HG03460 (cell line): Measurements from ENCODE around the gene TMOD2.
A peak's percentile ranks its signal among the peaks of the same experiment; 100 is the strongest.

Source experiments
- ATAC-seq: cut with Tn5 transposase; IDR thresholded peaks from one replicate; pipeline ENCODE4 v1.9.1; 2021; ENCODE audit not compliant: unreplicated experiment

The TMOD2 gene

GRCh38 chr15:51750792-51751696 is at the start of gene TMOD2:
TMOD2 (plus strand) TSS chr15:51751597; CDS start chr15:51766442, 14,845 bp downstream.
- ATAC-seq, result peak; percentile 62

GRCh38 chr15:51702710-51703109 is 48.7 kb upstream of the TMOD2 start:
- ATAC-seq, result no peak

GRCh38 chr15:51706291-51706690 is 45.1 kb upstream of the TMOD2 start:
- ATAC-seq, result no peak

DNA sequence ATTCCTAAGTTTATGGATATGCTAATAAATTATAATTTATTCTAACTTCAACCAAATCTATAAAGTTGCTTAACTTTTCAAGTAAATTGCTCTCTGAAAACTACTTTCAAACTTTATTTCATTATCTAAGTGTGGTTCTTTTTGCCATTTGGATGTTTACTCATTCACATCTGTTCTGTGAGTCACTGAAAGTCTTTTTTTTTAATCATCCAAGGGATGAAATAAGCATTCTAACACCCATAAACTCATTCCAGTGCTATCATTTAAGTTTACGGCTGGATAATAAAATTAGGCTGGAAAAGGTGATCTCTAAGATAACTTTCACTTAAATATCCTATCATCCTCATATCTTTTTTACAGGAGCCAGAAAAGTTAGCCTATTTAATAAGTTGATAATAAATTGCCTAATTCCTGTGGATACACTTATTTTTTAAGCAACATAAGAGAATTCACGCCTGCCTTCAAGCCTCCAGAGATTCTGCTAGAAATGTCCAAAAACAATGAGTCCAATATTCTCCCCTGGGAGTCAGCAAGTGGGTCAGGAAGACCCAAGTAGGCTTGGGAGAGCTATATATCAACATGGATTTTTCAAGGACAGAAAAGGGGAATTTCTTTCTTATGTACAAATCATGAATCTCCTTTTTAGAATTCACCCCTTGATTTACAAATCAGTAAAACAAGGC is 44.3 kb upstream of the TMOD2 start:
- ATAC-seq, result no peak

GRCh38 chr15:51708013-51708412 is 43.4 kb upstream of the TMOD2 start:
- ATAC-seq, result no peak

GRCh38 chr15:51709031-51709430 is 42.4 kb upstream of the TMOD2 start:
- no peak for ATAC-seq

DNA sequence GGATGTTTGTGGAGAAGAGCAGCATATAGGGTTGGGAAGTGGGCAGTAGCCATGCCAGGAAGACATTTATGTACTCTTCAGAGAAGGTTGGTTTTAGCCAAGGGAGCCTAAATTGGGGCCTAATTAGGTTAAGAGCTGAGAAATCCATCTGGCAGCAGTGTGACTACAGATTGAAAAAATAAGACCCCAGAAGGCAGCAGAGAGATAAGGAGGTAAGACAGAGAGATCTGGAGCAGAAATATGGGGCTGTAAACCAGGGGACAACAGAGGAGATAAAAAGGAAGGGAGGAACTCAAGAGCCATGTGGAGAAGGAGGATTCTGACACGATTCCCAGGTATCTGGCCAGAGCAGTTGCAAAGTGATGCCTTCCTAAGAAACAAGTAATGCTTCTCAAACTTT is 37.2 kb upstream of the TMOD2 start:
- ATAC-seq, result no peak

DNA sequence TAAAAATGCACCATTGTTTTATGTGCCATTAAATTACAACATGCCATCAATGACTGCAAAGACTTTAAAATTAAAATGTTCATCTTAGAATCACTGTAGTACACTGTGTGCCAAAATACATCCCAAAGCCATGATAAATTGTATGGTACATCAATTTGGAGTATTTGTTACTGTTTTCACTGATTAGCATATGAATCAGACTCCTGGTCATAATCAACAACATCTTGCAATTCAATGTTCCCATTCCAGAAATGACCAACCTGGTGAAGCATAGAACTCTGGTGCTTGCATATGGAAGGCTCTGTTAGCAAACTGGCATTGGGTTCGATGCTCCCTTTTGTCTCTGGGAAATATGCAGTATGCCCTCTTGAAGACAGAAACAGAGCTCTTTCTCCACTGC is 36.5 kb upstream of the TMOD2 start:
- no peak for ATAC-seq

GRCh38 chr15:51718219-51718618 is 33.2 kb upstream of the TMOD2 start:
- ATAC-seq, result no peak

GRCh38 chr15:51718746-51719145 is 32.7 kb upstream of the TMOD2 start:
- ATAC-seq, result no peak

GRCh38 chr15:51720201-51720995 is 31.0 kb upstream of the TMOD2 start:
- ATAC-seq, result no peak

DNA sequence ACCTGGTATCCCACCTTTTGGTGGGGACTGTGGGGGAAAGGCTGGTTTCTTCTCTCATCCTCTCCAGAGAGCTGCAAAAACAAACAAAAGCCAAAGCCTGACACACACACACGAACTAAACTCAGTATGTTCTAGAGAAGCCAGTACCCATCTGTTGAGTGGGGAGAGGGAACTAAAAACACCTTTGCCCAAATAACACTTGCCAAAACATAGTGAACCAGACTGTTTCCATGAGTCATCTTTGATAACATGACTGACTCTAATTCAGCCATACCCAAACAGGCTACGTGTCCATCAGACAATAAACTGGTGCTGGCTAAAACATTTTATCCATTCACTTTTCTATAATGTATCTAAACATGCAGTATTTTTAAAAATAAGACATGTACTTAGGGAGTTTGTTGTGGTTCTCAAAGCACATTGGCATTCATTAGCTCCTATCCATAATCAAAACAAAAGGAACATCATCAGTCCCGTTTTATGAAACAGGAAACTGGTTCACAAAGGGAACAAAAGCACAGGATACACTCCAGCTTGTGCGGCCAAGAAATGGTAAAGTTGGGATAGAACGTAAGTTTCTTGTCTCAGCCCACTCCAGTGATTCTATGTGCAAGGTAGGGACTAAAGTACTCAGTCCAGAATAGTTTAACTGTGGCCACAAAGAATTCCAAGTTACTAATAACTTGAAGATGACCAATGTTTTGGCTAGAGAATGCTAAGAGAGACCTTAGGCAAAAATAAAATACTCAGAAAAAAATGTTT is 30.0 kb upstream of the TMOD2 start:
- ATAC-seq, result no peak

- ATAC-seq, result no peak
These were observed 27.2 kb upstream of the TMOD2 start for GRCh38 chr15:51724199-51724598.

GRCh38 chr15:51724673-51725072 is 26.7 kb upstream of the TMOD2 start:
- no peak for ATAC-seq

DNA sequence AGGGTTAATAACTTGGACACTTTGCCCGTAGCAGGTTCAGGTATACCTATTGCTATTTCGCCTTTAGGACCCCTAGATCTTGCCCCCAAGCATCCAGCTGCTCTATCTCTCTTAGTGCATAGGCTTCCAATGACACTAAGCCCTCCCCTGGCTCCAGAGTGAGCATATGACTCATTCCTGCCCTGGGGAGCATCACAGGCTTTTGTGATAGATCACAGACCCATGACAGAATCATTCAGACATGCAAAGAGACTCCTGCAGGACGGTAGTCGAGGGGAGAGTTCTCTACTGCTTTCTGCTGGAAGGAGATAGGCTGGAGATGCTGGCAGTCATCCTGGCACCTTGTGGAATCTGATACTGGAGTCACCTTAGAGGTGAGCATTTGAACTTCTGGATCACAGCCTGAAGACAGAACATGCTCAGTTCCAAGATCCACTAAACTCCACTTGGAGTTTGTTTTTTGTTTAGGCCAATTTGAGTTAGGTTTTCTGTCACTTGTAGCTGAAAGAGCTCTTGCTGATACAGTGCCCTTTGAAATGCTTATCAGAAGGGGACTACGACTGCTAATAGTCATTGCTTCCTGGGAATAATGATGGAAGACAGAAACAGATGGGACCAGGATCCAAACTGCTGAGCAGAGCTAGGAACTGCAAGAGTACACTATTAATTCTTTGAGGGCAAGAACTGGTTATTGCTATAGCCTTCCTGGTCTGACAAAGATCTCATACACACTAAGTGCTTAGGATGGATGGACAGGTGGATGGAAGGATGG is 24.9 kb upstream of the TMOD2 start:
- peak; percentile 77 for ATAC-seq

GRCh38 chr15:51727141-51727897 is 24.1 kb upstream of the TMOD2 start:
- peak; percentile 29 for ATAC-seq

DNA sequence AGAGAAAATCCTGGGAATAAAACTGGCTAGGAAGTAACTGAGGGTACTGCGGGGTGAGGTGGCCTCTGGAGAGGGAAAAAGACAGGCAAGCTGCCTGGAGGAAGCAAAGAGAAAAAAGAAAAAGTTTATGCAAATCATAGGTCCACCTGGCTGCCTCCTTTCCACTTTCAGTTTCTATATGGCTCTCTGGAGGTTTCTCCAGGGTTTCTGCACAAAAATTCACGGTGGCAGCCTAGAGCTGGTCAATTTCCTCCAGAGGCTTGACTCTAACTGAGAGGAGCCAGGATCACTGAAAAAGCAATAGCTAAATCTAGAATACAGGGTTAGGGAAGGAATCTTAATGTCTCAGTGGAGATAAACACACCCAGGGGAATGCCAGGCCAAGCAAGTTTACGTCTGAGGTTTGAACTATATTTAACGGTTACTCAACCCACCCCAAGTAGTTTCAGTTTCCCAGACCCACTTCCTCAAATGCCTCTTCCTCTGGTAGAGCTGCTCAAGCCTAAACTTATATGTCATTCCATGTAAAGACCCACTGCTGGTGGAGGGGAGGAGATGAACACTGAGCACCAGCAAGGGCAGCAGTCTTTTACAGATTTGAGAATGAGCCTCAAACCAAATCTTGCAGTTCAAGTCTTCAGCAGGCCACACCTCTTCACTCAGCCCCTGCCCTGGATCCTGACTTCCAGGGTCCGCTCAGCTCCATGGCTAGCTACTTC is 19.7 kb upstream of the TMOD2 start:
- ATAC-seq, result peak; percentile 58

DNA sequence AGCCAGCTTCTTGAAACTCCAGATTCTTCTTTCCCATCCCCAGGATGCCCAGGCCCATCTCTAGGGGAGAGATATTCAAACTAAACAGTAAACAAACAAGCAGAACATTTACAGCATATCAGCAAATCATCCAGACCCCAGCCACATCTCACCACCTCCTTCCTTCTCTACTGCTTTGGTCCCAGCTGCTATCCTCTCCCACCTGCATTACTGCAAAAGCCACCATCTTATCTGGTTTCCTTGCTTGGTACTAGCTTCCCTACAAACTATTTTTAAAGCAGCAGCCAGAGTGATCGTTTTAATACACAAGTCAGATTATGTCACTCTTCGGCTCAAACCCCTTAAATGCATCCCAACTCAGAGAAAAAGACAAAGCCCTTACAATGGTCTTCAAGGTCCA is 18.8 kb upstream of the TMOD2 start:
- ATAC-seq, result no peak
